HG02588 (cell line): Measurements from ENCODE around the gene AQP12B.

Experiments
- ATAC-seq: cut with Tn5 transposase; IDR thresholded peaks from one replicate; pipeline ENCODE4 v1.9.1; 2021; ENCODE audit warnings: mild to moderate bottlenecking, moderate library complexity; ENCODE audit not compliant: unreplicated experiment

Gene AQP12B

DNA sequence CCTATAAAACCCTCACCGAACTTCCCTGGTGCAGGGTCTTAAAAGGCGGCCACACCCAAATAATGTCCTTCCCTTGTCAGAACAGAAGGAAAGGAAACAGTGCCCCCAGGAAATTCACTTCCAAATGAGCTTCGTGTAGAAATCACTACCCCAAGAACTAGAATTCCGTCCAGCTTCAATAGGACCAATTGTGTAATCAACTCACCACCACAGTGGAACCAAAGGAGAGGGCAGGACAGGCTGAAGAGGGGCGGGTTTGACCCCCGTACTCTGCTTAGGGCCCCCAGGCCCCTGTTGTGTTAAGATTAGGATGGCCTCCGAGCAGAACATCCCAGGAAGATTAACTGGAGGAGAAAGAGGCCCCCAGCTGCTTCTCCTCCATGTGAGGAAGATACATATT, 33.4 kb downstream of the AQP12B start:
- no peak for ATAC-seq

DNA sequence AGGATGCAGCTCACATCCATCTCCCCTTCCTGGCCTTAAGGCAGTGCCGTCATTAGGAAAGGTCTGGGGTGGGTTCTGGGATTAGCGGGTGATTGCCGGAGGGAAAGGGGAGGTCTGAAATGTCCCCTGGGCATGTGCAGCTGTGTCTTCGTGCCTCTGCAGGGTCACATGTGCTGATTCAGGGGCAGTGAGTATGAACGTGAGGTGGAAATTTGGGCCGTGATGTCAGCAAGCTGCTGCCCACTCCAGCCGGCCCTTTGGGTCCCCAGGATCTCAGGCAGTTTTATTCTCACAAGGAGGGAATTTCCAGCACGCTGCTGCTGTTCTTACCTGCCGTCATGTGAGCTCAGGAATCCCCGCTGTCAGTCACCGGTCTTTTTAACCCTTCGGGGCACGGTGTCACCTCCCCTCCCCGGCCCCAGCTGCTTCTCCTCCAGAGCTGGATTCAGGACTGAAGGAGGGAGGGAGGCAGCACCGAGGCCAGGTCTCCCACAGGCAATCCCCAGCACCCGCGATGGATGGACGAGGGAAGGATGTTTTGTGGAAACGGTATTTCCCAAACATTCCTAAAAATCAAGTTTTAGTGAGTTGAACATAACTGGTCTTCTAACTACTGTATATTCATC, 33.9 kb downstream of the AQP12B start:
- no peak for ATAC-seq

DNA sequence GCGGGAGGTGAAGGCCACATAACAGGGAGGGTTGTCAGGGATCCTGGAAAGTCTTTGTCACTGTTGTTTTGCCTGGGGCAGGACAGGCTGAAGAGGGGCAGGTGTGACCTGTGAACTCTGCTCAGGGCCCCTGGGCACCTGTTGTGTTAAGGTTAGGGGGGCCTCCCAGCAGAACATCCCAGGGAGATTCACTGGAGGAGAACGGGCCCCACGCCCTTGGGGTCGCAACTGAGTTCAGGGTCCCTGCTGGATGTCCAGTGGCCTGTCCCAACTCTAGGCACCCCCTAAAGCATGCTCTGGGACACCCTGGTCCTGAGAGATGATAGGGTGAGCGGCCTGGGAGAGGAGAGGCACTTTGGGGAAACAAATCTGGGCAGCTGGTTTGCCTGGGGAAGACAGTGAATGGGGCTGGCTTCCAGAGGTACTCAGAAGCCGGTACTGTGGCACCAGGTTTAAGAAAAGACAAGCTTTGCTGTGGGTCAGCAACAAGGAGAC, 34.5 kb downstream of the AQP12B start:
- no peak for ATAC-seq

DNA sequence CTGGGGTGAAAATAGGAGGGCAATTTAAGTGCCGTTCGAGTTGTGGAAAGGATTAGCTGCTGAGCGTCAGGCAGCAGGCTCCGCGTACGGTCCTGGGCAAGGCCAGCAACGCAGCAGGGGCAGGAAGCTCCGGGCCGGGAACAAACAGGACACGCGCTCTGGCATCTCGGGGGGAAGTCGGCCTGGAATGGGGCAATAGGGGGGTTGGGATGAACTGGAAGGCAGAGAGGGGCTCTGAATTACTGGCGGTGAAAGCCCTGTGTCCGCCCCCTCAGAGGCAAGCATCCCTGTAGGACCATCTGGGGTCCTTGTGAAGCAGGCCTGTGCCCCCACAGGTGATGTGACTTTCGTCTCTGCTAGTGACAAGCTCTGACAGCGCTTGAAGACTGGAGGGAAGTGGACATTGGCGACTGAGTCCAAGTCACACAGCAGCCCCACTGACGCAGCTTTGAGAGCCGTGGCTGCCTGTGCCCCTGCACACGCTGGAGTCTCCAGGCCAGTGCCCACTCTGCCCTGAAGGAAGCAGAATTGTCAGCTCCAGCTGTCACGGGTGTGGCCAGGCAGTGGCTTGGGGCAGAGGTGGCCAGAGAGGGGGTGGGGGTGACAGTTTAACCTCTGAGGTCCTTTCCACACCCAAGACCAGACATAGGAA, 35.1 kb downstream of the AQP12B start:
- no peak for ATAC-seq

DNA sequence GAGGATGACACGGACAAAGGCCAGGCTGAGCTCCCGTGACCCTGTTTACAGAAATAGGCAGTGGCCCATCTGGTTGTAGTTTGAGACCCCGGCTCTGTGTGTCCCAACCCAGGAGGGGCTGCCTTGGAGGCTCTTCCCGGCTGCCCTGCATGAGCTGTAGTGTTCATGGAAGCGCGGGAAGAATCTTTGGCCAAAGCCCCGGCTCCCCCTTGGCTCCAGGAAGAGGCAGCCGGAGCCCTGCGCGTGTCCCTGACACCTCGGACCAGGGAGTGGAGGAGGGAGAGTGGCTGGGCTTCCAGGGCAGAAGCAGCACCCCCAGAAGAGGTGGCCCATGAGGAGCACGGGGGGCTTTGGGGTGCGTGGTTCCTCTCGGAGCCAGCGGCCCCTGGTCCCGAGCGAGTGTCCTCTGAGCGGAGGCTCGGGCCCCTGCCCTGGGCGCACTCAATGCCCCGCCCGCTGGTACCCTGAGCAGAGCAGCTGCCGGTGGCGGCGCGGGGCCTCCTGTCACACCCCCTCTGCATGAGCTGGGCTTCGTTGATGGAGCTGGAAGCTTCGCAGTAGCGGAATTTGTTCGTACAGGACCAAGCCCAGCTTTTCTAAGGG, 35.7 kb downstream of the AQP12B start:
- no peak for ATAC-seq

DNA sequence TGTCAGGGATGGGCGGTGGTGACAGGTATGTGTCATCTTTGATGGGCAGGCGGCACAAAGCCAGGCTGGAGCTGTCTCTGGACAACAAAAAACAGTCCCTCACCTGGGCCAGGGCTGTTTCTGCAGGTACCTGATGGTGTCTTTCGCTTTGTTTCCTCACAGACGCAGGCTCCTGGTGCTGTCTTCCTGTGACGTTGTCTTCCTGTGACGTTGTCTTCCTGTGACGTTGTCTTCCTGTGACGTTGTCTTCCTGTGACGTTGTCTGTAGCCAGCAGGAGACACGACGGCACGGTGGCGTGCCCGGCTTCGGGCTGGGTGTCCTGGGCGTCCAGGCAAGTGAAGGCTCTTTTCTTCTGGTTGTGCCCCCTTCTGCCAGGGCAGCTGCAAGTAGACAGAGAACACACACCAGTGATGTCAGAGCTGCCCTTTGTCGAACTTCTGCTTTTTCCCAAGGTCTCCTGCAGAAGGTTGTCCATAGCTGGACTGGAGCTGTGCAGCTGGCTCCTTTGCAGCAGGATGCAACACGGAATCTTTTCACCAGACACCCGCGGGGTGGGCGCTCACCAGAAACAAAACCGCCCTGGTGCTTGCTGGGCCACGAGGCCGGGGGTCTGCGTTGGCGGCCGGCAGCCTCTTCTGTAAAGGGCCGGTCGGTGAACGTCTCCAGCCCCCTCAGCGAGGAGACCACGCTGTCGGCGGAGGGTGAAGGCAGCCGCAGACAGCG, 36.3 kb downstream of the AQP12B start:
- no peak for ATAC-seq

DNA sequence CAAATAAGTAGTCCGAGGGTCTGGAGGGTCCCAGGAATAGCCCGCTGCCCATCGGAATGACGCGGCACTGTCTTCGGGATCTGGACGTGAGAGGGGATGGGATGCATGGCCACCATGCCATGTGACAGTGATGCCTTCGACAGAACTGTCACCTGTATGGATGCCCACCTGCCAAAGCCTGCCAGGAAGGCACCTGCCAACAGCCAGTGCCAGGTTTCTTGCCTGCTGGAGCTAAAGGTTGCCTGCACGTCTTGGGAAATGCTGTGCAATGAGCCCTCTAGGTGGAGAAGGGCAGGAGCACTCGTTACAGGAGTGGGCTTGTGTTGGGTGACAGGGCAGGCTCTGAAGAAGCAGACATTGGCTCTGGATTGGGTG, 36.9 kb downstream of the AQP12B start:
- ATAC-seq, result no peak

DNA sequence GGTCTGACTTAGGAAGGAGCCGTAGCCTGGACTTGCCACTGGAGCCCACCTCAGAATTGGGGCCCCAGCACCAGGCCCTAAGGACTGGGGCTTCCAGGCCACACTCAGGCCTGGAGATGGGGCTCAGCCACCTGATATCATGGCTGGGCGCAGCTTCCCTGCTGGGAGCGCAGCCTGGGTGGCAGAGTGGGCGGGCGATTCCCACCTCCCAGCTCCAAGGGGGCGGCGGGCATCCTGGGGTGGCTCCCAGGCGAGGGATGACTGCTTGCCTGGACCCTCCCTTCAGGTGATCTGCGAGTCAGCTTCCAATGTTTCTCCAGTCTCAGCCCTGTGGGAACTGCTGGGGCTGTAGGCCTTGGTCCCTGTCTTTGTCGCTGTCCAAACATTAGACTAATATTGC, 37.3 kb downstream of the AQP12B start:
- ATAC-seq, result no peak

DNA sequence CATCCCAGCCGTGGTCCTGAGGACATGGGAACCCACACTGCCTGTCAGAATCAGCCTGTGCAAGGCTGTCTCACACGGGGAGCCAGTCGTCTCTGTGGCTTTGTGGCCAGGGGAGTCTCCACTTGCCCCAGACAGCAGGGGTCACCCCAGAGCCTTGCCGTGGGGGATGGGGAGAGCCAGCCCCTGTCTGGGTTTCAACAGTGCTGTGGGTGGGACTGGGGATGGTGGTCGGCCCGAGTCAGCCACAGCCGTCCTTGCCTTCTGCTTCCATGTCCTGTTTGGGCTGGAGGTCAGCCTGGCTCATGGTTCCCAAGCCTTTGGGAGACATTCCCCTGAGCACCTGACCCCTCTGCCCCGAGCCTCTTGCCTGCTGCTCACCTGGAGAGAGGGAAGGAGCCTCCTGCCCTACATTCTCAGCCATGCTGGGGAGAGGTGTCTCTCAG, 37.8 kb downstream of the AQP12B start:
- no peak for ATAC-seq

DNA sequence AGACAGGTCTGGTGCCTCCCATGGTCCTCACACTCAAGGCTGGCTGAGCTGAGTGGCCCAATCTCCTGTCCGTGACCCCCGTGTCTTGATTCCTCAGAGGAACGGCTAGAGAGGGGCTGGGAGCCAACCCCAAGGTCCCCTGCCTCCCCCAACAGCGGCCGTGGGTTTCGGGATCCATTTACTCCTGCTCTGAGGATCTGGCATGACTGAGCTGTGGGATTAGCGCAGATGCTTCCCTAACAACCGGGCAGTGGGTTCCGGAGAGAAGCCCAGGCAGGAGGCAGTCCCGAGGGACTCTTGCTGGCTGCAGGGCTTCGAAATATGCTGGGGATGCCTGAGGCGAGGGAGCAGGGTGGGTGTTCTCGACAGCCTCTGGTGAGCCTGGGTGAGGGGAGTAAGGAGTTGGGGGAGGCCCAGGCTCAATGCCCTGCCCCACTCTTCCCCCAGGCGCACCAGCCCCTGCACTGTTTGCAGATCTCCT, 38.5 kb downstream of the AQP12B start:
- ATAC-seq, result no peak

DNA sequence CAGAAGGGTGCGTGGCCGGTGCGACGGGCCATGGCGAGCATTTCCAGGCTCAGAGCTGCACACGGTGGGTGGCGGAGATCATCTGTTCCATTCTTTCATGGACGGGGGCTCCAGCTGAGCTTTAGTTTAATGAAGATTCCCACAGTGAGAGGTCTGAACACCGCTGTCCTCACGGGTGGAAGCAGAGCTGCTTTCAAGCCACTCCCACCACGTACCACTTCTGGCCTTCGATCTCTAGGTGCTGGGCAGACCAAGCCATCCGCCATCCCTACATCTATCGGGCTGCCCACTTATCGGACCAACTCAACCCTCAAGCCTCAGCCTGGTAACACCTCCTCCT, 38.9 kb downstream of the AQP12B start:
- ATAC-seq, result no peak

DNA sequence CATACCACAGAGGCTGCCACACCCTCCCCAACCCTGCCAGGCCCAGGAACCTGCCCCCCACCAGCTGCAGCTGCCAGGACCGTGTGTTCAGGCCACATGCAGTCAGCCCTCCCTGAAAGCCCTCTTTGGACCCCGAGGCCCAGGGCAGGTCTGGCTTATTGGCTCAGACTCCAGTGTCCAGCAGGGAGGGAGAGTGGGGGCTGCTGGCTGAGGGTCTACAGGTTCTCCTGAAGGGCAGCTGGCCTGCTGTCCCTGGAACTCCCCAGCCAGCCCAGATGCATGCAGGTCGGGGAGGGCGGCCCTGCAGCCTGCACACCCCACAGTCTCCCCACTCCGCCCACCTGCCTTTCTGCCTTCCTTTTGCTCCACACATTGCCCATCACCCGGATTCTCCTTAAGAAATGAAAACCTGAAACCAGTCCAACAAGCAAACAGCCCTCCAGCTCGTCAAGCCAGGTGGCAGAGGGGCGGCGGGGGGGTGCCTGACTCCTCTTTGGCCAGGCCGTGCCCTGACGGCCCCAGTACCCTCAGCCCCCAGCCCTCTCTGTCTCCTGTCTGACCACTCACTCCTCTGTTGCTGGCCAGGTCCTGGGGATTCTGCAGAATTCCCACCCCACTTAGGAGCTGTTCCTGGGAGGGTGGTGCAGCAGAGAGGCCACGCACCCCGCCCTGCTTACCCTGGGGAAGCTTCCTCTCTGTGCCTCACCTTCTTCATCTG, 39.4 kb downstream of the AQP12B start:
- ATAC-seq, result no peak

DNA sequence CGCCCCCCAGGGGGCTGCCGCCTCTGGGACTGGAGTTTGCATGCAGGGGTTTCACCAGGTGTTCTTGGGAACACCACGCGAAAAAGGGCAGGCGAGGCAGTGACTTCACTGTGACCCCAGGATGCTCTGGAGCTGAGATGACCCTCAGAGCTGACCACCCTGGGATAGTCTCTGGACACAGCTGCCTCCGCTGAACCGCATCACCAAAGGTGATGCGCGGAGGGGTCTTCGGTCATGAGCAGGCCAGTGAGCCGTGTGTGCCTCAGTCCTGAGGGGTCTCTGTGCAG, 39.9 kb downstream of the AQP12B start:
- no peak for ATAC-seq

DNA sequence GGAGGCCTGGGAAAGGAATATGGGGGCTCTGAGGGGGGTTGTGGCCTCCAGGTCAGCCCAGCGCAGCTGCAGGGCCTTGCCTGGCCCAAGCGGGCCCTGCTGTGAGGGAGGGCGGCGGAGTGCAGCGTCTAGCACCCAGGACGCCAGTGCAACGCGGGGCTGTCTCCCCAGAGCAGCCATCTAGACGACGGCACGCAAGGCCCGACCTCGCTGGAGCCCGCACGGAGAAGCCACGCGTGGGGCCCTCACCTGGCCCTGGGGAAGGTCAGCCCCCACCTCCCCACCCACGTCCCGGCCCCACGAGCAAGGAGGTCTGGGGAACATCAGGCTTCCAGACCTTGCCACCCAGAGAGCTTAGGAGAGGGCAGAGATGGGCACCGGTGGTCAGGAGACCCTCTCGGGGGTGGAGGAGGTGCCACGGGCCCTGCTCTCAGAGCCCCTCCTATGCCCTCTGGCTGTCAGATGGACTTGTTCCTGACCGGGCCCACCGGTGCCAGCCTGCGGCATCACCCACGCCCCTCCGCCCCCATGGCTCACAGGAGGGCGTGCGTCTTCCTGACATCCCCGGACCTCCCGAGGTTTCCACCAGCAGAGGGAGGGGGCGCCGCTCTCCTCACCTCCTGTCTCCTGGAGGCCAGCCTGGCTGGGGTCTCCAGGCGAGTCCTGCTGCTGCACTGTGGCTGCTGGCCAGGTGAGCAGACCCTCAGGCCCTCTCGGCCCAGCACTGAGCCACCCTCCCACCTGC, 40.5 kb downstream of the AQP12B start:
- no peak for ATAC-seq

DNA sequence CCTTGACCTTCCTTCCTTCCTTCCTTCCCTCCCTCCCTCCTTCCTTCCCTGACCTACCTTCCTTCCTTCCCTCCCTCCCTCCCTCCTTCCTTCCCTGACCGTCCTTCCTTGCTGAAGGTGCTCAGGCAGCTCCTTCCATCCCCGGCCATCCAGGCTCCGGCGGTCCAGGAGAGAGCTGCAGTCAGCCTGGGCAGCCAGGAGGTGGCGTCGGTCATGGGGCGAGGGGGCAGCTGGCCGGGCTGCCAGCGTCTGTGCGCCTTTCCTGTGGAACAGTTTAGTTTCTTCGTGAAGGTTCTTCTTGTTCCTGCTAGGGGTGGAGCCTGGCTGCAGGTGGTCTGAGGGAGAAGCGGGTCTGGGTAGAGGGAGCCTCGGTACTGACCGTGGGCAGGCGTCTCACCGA, 41.7 kb downstream of the AQP12B start:
- no peak for ATAC-seq

DNA sequence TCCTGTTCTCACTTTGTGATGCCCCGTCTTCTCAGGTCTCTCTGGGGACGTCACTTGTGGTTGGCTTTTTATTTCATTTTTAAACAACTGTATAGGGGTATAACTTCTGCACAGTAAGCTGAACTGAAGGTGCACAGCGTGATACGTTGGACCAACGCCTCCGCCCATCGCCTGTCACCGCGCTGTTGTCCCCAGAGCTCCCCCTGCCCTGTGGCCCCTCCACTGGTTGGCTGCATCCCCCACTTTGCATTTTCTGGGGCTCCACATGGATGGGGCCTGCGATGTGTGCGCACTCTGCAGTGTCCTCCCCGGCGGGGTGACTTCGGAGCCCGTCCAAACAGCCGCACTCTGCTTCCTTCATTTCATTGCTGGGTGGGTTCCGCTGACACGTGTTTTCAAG, 43.1 kb downstream of the AQP12B start:
- ATAC-seq, result no peak

DNA sequence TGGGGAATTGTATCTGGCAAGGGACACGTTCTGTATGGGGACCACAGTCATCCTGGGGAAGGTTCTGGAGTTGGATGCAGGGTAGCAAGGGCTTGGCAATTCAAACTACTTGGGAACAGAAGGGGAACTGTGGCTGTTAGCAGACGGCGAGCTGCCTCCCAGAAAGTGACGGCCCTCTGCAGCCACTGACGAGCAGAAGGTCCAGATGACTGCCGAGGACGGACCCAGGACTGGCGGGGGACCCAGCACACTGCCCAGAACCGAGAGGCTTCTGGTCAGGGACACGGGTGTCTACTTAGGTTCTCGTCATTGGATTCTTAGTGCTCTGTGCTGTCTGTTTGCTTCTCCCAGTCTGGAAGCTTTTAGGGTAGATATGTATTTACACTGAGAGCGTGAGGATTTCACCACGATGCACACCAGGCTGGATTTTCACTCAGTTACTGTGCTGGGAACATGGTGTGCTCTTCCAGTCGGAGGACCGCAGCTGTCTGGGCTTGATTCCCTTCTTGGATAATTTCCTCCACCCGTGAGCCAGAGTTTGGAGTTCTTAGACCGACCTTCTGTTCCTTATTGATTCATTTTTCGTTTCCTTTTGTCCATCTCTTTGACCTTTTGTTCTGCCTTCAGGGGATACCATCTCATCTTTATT, 44.0 kb downstream of the AQP12B start:
- no peak for ATAC-seq

DNA sequence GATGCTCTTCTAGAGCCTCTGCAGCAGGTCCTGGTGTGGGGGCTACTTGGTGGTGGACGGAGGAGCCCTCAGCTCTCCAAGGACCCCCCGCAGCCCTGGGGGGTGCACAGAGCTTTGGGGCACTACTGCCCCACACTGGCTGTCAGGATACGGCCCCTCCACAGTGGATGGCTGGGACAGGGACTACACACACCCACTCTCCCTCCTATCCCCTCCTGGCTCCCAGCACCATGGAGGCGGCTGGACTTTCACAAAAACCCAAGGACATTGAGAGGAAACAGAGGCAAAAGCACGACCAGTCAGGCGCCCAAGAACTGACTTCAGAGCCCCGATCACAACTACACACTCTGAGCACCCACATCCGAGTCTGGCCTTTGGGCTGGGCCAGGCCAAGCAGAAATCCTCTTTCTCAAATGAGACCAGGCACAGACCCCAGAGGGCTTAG, 44.8 kb downstream of the AQP12B start:
- no peak for ATAC-seq

DNA sequence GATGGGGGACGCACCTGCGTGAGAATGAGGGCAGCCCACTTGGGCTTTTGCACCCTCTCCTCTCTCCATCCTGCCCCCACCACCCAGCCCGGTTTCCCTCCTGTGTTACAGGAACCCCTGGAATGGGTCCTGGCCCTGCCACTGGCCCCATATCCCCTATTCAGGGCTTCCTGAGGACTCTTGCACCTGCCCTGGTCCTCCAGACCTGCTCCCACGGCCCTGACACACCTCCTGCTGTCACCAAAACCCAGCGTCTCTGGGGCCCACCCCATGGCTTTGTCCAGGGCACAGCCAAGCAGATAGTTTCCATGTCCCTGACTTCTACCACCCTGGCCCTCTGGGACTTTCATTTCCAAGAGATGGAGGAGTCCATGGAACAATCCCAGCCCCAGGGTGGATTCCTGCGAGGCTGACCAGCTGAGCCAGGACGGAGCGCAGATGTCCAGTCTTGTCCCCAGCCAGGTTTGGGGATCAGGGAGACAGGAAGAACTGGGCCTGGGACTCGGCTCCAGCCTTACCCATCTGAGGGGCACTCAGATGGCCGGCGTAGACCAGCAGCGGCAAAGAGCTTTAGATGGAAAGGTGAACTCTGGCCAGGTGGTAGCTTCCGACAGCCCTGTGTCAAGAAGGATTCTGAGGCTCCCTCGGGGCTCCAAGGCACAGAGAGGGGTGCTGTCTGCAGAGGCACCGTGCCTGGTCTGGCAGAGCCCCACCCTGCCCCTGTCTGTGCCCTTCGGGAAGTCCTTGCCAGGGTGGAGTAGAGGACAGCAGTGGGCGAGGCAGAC, 45.4 kb downstream of the AQP12B start:
- no peak for ATAC-seq
